Caco-2 (cell line): ENCODE data around the gene GNG14. TPM values are rescaled to one million over a fixed set of nuclear protein-coding genes. Genes with fewer than 3 reads are reported as not detected.
A peak's percentile ranks its signal among the peaks of the same experiment; 100 is the strongest.
"Not testable (repeated sequence)": the region's sequence is repeated elsewhere in the genome, so short reads cannot be mapped to it uniquely, and the experiment has no call there.

ENCODE experiments used
- BruUV-seq: library from RNA; stranded (reverse); fragments of 400-500 nt; replicated peaks from 2 replicates; lab custom pipeline; 2021; lab: Mats Ljungman, UMichigan
- CTCF ChIA-PET: fragments of 300-600 bp; sonication (Branson Sonifier 250); formaldehyde crosslinking; loops from one replicate; lab custom pipeline; 2022; ENCODE audit warnings: antibody characterized with exemption; lab: Charles Lee
- POLR2A ChIA-PET: fragments of 300-600 bp; sonication (Branson Sonifier 250); formaldehyde crosslinking; loops from one replicate; lab custom pipeline; 2022; ENCODE audit warnings: antibody characterized with exemption; lab: Charles Lee
- DNase-seq, 2 experiments: peaks; one replicate each; pipeline versions ENCODE4 v3.0.0 to v3.0.0-alpha.2; 2020 to 2022
- H3K27me3 ChIP-seq: replicated peaks from 2 replicates; pipeline ENCODE4 v1.6.0; 2011; ENCODE audit warnings: low read length; ENCODE audit not compliant: control insufficient read depth, insufficient read depth
- H3K36me3 ChIP-seq: 2 replicates; pipeline ENCODE4 v1.5.1; 2011; ENCODE audit warnings: low read length; ENCODE audit not compliant: control insufficient read depth, insufficient read depth
- H3K4me1 ChIP-seq: fragments of 250-450 bp; sonication (Bioruptor Pico); 2 replicates; pipeline ENCODE4 v1.5.1; 2020; ENCODE audit warnings: mild to moderate bottlenecking
- H3K4me3 ChIP-seq: 2 replicates; pipeline ENCODE4 v1.5.1; 2011; ENCODE audit warnings: low read depth, mild to moderate bottlenecking, control low read depth, low read length
- H3K9me3 ChIP-seq: fragments of 250-450 bp; sonication (Bioruptor Pico); 2 replicates; pipeline ENCODE4 v1.5.1; 2020; ENCODE audit warnings: mild to moderate bottlenecking, moderate library complexity
- H3K27ac Mint-ChIP-seq: one replicate; pipeline ENCODE4 v1.8.0; 2022; ENCODE audit warnings: mixed read lengths; ENCODE audit not compliant: unreplicated experiment
- H3K27me3 Mint-ChIP-seq: one replicate; pipeline ENCODE4 v1.8.0; 2022; ENCODE audit warnings: mixed read lengths; ENCODE audit not compliant: insufficient read depth, unreplicated experiment
- H3K36me3 Mint-ChIP-seq: one replicate; pipeline ENCODE4 v1.8.0; 2022; ENCODE audit warnings: mild to moderate bottlenecking, mixed read lengths; ENCODE audit not compliant: insufficient read depth, unreplicated experiment
- H3K4me1 Mint-ChIP-seq: one replicate; pipeline ENCODE4 v1.8.0; 2022; ENCODE audit warnings: low read depth, mixed read lengths; ENCODE audit not compliant: unreplicated experiment
- H3K4me3 Mint-ChIP-seq: one replicate; pipeline ENCODE4 v1.8.0; 2022; ENCODE audit warnings: mild to moderate bottlenecking, moderate library complexity, mixed read lengths; ENCODE audit not compliant: unreplicated experiment
- H3K9me3 Mint-ChIP-seq: one replicate; pipeline ENCODE4 v1.8.0; 2022; ENCODE audit warnings: mixed read lengths; ENCODE audit not compliant: unreplicated experiment
- intact Hi-C: fragments of 100-400 bp; cut with micrococcal nuclease; formaldehyde crosslinking; loops from one replicate; pipeline ENCODE4 v1.10.0; 2022; ENCODE audit not compliant: unreplicated experiment
- total RNA-seq: library from RNA; stranded (reverse); gene quantifications from 2 replicates; pipeline ENCODE4 v1.2.3, GENCODE V29; 2022
- TF ChIP-seq, protein P1 (sequence below), 2 experiments: fragments of 200-600 bp in 1 of 2; IDR thresholded peaks; 1 replicate in 1 of 2; 2 replicates in 1 of 2; pipeline versions ENCODE4 v1.5.1 to v1.8.0; 2011 to 2022; ENCODE audit warnings: antibody characterized with exemption in 1 of 2, control low read depth in 1 of 2, inconsistent platforms in 1 of 2, low read depth in 1 of 2, low read length in 1 of 2, mild to moderate bottlenecking in 1 of 2, moderate library complexity in 1 of 2; ENCODE audit not compliant: insufficient read depth in 1 of 2, severe bottlenecking in 1 of 2, unreplicated experiment in 1 of 2

Gene GNG14
- total RNA-seq, 1 experiment from 2014 or later, result not detected

DNA sequence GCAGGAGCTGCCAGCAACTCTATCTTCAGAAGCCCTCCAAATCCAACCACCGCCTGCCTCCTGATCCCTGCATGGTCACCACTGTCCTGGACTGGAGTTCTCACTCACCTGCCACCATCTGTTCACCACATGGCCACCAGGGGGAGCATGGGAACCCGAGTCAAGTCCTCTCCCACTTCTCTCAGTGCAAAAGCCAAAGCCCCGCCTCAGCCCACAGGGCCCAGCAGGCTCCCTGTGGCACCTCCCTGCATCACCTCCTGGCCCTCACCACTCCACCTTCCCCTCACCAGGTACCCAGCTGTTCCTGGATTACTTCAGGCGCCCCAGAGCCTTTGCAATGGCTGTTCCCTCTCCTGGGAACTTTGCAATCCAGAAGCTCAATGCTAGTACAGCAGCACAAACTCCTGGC, 11.4 kb upstream of the GNG14 start:
- Mint-ChIP-seq H3K27ac (peak overlapping the region; percentile 82), H3K4me3 (no peak overlapping the region), H3K36me3 (peaks cover 91% of the 10 kb centered on the region), H3K4me1 (no peaks in the 10 kb centered on the region), H3K9me3 (no peaks in the 10 kb centered on the region), H3K27me3 (no peaks in the 10 kb centered on the region)
- ChIA-PET POLR2A (no interaction called here), CTCF (interaction anchor here (0.6 to 1.6 kb wide), 3 partner anchors 102 to 196 kb away, joined by 3 to 7 read pairs (median 5); no protein-coding TSS in a partner anchor)
- TF ChIP-seq, protein P1, sequence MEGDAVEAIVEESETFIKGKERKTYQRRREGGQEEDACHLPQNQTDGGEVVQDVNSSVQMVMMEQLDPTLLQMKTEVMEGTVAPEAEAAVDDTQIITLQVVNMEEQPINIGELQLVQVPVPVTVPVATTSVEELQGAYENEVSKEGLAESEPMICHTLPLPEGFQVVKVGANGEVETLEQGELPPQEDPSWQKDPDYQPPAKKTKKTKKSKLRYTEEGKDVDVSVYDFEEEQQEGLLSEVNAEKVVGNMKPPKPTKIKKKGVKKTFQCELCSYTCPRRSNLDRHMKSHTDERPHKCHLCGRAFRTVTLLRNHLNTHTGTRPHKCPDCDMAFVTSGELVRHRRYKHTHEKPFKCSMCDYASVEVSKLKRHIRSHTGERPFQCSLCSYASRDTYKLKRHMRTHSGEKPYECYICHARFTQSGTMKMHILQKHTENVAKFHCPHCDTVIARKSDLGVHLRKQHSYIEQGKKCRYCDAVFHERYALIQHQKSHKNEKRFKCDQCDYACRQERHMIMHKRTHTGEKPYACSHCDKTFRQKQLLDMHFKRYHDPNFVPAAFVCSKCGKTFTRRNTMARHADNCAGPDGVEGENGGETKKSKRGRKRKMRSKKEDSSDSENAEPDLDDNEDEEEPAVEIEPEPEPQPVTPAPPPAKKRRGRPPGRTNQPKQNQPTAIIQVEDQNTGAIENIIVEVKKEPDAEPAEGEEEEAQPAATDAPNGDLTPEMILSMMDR (IDR thresholded peaks at IDR 0.05; ENCODE audit: insufficient read depth in 1 of 2, low read depth in 1 of 2, low read length in 1 of 2, severe bottlenecking in 1 of 2, unreplicated experiment in 1 of 2), result peak; percentile 84 to 90
- intact Hi-C loops, result no loop called here
- Histone ChIP-seq H3K27me3 (no peaks in the 10 kb centered on the region), H3K4me1 (no peaks in the 10 kb centered on the region), H3K9me3 (no peaks in the 10 kb centered on the region), H3K4me3 (no peak overlapping the region), H3K36me3 (peaks cover 16% of the 10 kb centered on the region)
- DNase-seq, result peak; percentile 87 to 91
- BruUV-seq, result no TSS peak

DNA sequence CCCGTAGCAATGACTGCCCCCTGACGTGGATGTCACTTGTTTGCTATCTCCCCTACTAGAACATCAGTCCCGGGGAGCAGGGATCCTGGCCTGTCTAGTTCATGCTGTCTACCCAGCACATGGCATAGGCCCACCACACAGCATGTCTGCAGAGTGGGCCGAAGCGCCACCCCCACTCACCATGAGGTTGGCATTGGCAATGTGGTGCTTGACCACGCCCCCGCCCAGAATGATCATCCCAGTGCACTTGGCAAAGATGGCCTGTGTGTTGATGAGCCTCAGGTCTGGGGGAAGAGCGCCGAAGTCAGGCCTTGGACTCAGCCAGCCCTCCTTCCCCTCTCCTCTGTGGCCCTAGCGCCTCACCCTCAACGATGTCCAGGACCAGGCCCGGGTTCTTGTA, 10.9 kb upstream of the GNG14 start:
- H3K4me3 Mint-ChIP-seq, result no peak overlapping the region
- CTCF ChIA-PET, result interaction anchor here (0.6 to 1.6 kb wide), 3 partner anchors 102 to 196 kb away, joined by 3 to 7 read pairs (median 5); no protein-coding TSS in a partner anchor
- TF ChIP-seq, protein P1 (IDR thresholded peaks at IDR 0.05; ENCODE audit: insufficient read depth in 1 of 2, low read depth in 1 of 2, low read length in 1 of 2, severe bottlenecking in 1 of 2, unreplicated experiment in 1 of 2), result no peak
- POLR2A ChIA-PET, result no interaction called here
- H3K4me1 Mint-ChIP-seq, result no peaks in the 10 kb centered on the region
- H3K36me3 Mint-ChIP-seq, result peaks cover 92% of the 10 kb centered on the region
- H3K27ac Mint-ChIP-seq, result no peak overlapping the region
- H3K9me3 ChIP-seq, result no peaks in the 10 kb centered on the region
- intact Hi-C loops, result no loop called here
- no peaks in the 10 kb centered on the region for H3K4me1 ChIP-seq
- peaks cover 16% of the 10 kb centered on the region for H3K36me3 ChIP-seq
- no peaks in the 10 kb centered on the region for H3K9me3 Mint-ChIP-seq
- no TSS peak for BruUV-seq
- no peak for DNase-seq
- no peak overlapping the region for H3K4me3 ChIP-seq
- H3K27me3 Mint-ChIP-seq, result no peaks in the 10 kb centered on the region
- no peaks in the 10 kb centered on the region for H3K27me3 ChIP-seq

DNA sequence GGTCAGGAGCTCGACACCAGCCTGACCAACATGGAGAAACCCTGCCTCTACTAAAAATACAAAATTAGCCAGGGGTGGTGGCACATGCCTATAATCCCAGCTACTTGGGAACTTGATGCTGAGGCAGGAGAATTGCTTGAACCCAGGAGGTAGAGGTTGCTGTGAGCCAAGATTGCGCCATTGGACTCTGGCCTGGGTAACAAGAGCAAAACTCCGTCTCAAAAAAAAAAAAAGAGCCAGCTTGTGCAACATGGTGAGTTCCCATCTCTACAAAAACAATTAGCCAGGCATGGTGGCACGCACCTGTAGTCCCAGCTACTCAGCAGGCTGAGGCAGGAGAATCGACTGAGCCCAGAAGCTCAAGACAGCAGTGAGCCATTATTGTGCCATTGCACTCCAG, 9.8 kb upstream of the GNG14 start:
- peaks cover 14% of the 10 kb centered on the region for H3K36me3 ChIP-seq
- DNase-seq, intact Hi-C loops, H3K9me3 Mint-ChIP-seq, H3K4me3 ChIP-seq, H3K9me3 ChIP-seq, H3K27me3 ChIP-seq, H3K27me3 Mint-ChIP-seq, BruUV-seq, H3K4me1 ChIP-seq, H3K27ac Mint-ChIP-seq, H3K4me3 Mint-ChIP-seq, H3K4me1 Mint-ChIP-seq, CTCF ChIA-PET, POLR2A ChIA-PET: not testable (repeated sequence)
- H3K36me3 Mint-ChIP-seq, result peaks cover 82% of the 10 kb centered on the region
